ENCODE measurements around the gene TCAIM. TPM values are rescaled to one million over a fixed set of nuclear protein-coding genes. Genes with fewer than 3 reads are reported as not detected.
"Not testable (repeated sequence)": the region's sequence is repeated elsewhere in the genome, so short reads cannot be mapped to it uniquely, and the experiment has no call there.

The TCAIM gene
- total RNA-seq, 1 donor from 2014 or later = 33.2 TPM

GRCh38 chr3:44338828-44339127 lies 212 bp downstream of the TCAIM start:
- no peak for TF ChIP-seq CTCF (IDR thresholded peaks at IDR 0.05)
- Histone ChIP-seq H3K27me3 (no peaks in the 10 kb centered on the region), H3K36me3 (no peaks in the 10 kb centered on the region), H3K4me3 (peak overlapping the region; percentile 83), H3K4me1 (peaks cover 41% of the 10 kb centered on the region), H3K27ac (peak overlapping the region; percentile 98), H3K9me3 (no peaks in the 10 kb centered on the region)
- intact Hi-C loops (cut with DNase I) = no loop called here
- DNase-seq (no peak), ATAC-seq (no peak)

GRCh38 chr3:44339181-44340057 lies 853 bp downstream of the TCAIM start:
- intact Hi-C loops (cut with DNase I) = no loop called here
- H3K9me3 ChIP-seq = no peaks in the 10 kb centered on the region
- peak overlapping the region; percentile 83 for H3K4me3 ChIP-seq
- H3K36me3 ChIP-seq = no peaks in the 10 kb centered on the region
- DNase-seq = no peak
- no peaks in the 10 kb centered on the region for H3K27me3 ChIP-seq
- H3K27ac ChIP-seq = peak overlapping the region; percentile 98
- peaks cover 41% of the 10 kb centered on the region for H3K4me1 ChIP-seq
- TF ChIP-seq CTCF (IDR thresholded peaks at IDR 0.05) = no peak
- ATAC-seq = no peak

- ATAC-seq = no peak
- peak overlapping the region; percentile 98 for H3K27ac ChIP-seq
- DNase-seq = no peak
- no peaks in the 10 kb centered on the region for H3K9me3 ChIP-seq
- peak overlapping the region; percentile 83 for H3K4me3 ChIP-seq
- peaks cover 41% of the 10 kb centered on the region for H3K4me1 ChIP-seq
- H3K36me3 ChIP-seq = no peaks in the 10 kb centered on the region
- no peak for TF ChIP-seq CTCF (IDR thresholded peaks at IDR 0.05)
- intact Hi-C loops (cut with DNase I) = no loop called here
- H3K27me3 ChIP-seq = no peaks in the 10 kb centered on the region
Measured at GRCh38 chr3:44340058-44340395, 1.5 kb downstream of the TCAIM start.

GRCh38 chr3:44342176-44342790 lies 3.7 kb downstream of the TCAIM start:
- ATAC-seq (no peak), DNase-seq (no peak)
- Histone ChIP-seq H3K36me3 (no peaks in the 10 kb centered on the region), H3K4me3 (no peak overlapping the region), H3K27me3 (no peaks in the 10 kb centered on the region), H3K4me1 (peaks cover 52% of the 10 kb centered on the region), H3K9me3 (no peaks in the 10 kb centered on the region), H3K27ac (peak overlapping the region; percentile 13)
- intact Hi-C loops (cut with DNase I) = no loop called here
- no peak for TF ChIP-seq CTCF (IDR thresholded peaks at IDR 0.05)

GRCh38 chr3:44343421-44343820 lies 4.9 kb downstream of the TCAIM start:
- no peaks in the 10 kb centered on the region for H3K36me3 ChIP-seq
- no peak overlapping the region for H3K27ac ChIP-seq
- intact Hi-C loops (cut with DNase I) = no loop called here
- ATAC-seq (no peak), DNase-seq (no peak)
- H3K9me3 ChIP-seq = no peaks in the 10 kb centered on the region
- TF ChIP-seq CTCF (IDR thresholded peaks at IDR 0.05) = no peak
- H3K4me1 ChIP-seq = peaks cover 50% of the 10 kb centered on the region
- H3K27me3 ChIP-seq = no peaks in the 10 kb centered on the region
- no peak overlapping the region for H3K4me3 ChIP-seq

GRCh38 chr3:44346590-44346989 lies 8.0 kb downstream of the TCAIM start:
- intact Hi-C loops (cut with DNase I); DNase-seq; H3K36me3 ChIP-seq; ATAC-seq; H3K9me3 ChIP-seq; H3K4me3 ChIP-seq; H3K27me3 ChIP-seq: not testable (repeated sequence)
- Histone ChIP-seq H3K27ac (peak overlapping the region; percentile 71), H3K4me1 (peaks cover 28% of the 10 kb centered on the region)
